ENCODE measurements around the gene IL4R. TPM values are rescaled to one million over a fixed set of nuclear protein-coding genes. Genes with fewer than 3 reads are reported as not detected.
A peak's percentile ranks its signal among the peaks of the same experiment; 100 is the strongest.

IL4R gene
- total and polyA plus RNA-seq, 9 donors = 11.3 to 39.5 (median 17.4) TPM

- Histone ChIP-seq H3K9me3 (no peaks in the 10 kb centered on the region), H3K27me3 (no peaks in the 10 kb centered on the region), H3K4me1 (ENCODE audit: insufficient read depth) (no peaks in the 10 kb centered on the region), H3K4me3 (no peak overlapping the region), H3K36me3 (no peaks in the 10 kb centered on the region), H3K27ac (no peak overlapping the region)
- no peak for TF ChIP-seq CTCF (IDR thresholded peaks at IDR 0.05)
- TF ChIP-seq POLR2A (IDR thresholded peaks at IDR 0.05) = no peak
- TF ChIP-seq EP300 (IDR thresholded peaks at IDR 0.05) = no peak
- intact Hi-C loops (cut with DNase I) = loop anchor here in 1 of 4 donors (5.0 kb wide), 1 partner anchor 54 kb away; the partner anchor contains the start of gene NSMCE1
- WGBS, 3 donors = 82 to 92% (median 87%) methylated on average over 7 of the region's 7 CpGs
- DNase-seq = peak in 1 of 5 donors; percentile 1
Measured at GRCh38 chr16:27321013-27321915, 7.5 kb downstream of the IL4R start.

DNA sequence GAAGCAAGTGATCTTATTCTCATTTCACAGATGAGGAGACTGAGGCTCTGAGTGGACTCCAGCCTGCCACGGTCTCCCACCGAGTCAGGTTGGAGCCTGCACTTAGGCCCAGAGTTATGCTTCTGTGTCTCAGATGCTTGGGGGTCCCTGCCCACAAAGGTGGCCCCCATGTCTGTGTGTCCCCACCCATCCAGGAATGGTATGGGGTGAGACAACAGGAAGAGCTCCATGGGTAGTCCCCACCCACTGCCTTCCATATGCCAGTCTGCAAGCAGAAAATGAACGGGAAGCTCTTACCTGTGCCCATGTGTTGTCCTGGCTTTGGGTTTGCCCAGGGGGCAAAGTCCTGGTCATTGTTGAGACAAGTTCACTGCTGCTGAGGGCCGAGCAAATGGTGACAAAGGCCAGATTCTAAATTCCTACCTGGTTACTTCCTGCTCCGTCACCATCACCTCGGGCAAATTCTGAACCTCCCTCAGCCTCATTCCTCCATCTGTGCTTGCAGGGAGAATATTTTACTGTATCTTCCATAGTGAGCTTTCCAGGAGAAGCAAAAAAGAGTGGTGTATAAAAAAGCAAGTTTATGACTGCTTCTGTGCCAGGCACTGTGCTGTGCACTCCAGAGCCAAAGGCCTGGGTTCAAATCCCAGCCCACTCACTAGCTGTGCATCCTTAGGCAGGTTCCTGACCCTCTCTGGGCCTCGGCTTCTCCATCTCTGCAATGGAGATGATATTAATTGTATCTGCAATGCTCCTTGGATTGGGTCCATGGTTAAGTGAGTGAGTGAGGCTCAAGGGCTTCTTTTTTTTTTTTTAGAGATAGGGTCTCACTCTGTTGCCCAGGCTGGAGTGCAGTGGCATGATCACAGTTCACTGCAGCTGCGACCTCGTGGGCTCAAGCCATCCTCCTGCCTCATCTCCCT is 9.3 kb downstream of the IL4R start:
- Histone ChIP-seq H3K9me3 (no peaks in the 10 kb centered on the region), H3K27ac (no peak overlapping the region), H3K4me1 (ENCODE audit: insufficient read depth) (no peaks in the 10 kb centered on the region), H3K4me3 (no peak overlapping the region), H3K27me3 (no peaks in the 10 kb centered on the region), H3K36me3 (no peaks in the 10 kb centered on the region)
- intact Hi-C loops (cut with DNase I) = loop anchor here in 1 of 4 donors (5.0 kb wide), 1 partner anchor 56 kb away; the partner anchor contains the start of gene NSMCE1
- TF ChIP-seq EP300 (IDR thresholded peaks at IDR 0.05) (no peak), POLR2A (IDR thresholded peaks at IDR 0.05) (no peak), CTCF (IDR thresholded peaks at IDR 0.05) (no peak)
- DNase-seq = no peak
- WGBS, 3 donors = 91 to 92% (median 92%) methylated on average over 9 of the region's 9 CpGs

GRCh38 chr16:27323781-27324561 is 10.2 kb downstream of the IL4R start:
- no peak for DNase-seq
- no peaks in the 10 kb centered on the region for H3K36me3 ChIP-seq
- no peak overlapping the region for H3K4me3 ChIP-seq
- H3K27me3 ChIP-seq = no peaks in the 10 kb centered on the region
- TF ChIP-seq EP300 (IDR thresholded peaks at IDR 0.05) = no peak
- TF ChIP-seq CTCF (IDR thresholded peaks at IDR 0.05) = no peak
- no peak for TF ChIP-seq POLR2A (IDR thresholded peaks at IDR 0.05)
- H3K4me1 ChIP-seq (ENCODE audit: insufficient read depth) = no peaks in the 10 kb centered on the region
- WGBS, 3 donors = 82 to 84% (median 82%) methylated on average over 13 of the region's 13 CpGs
- no peaks in the 10 kb centered on the region for H3K9me3 ChIP-seq
- intact Hi-C loops (cut with DNase I) = loop anchor here in 1 of 4 donors (5.0 kb wide), 1 partner anchor 57 kb away; the partner anchor contains the start of gene NSMCE1
- H3K27ac ChIP-seq = no peak overlapping the region
